DMS79 (cell line): Measurements from ENCODE around the gene ARL10.

Source experiments
- DNase-seq: peaks from one replicate; lab custom pipeline; 2025; lab: John Stamatoyannopoulos, UW

The ARL10 gene

DNA sequence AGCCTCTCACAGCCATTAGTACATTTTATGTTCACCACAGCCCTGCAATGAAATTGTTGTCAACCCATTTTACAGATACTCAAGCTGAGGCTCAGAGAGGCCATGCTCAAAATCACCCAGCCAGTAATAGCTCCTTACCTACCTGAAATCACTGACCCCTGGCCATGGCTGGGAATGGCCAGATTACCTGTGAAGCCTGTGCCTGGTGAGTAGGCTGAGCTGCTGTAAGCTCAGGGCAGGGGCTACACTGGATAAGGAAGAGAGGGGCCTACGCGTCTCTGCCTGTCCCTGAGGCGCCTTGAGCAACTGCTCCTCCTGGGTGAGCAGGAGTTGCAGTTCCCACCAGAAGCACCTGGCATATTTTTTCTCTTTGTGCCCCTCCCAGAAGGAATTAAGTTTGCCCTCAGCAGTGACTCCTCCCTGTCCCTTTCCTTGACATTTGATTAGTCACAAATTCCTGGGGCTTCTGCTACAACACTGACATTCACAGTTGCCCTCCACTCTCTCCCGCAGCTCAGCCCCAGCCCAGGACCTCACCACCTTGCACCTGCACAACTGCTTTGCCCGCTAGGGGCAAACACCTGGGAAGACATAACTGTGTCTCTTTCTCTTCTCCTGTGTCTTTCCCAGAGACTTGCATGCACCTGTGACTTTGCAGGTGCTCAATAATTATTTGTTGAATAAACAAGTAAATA lies 45.3 kb downstream of the ARL10 start:
- no peak for DNase-seq

DNA sequence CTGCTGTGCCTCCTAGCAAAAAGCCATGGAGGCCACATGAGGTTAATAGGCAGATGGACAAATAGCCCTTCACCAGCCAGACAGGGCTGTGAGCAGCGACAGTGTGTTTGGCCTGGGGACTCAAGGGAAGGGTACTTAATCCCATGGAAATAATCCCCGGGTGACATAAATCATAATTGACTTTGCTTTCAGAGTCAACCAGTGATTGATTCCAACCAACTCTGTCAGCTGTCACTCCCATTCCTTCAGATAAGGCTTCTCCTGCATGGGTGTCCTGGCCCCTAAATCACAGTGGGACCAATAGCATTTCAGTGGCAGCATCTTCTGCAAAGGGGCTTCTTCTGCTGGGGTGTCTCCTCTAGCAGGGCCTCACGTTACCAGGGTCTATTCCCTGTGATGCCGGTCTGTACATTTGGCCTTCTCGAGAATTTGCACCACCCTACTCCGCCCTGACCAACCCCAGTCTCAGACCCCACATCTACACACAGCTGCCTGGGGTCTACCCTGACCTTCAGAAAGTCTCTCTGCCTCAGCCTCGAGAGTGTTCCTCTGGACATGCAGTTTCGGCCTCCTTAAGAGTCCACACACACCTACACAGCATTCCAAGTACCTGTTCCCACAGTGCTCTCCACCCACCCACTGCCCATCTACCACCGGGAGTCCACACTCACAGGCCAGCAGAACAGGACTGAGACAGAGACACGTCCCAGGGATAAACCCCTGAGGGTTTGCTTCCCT lies 47.4 kb downstream of the ARL10 start:
- DNase-seq: no peak

GRCh38 chr5:176413255-176413565 lies 47.9 kb downstream of the ARL10 start:
- no peak for DNase-seq

GRCh38 chr5:176413709-176414191 lies 48.5 kb downstream of the ARL10 start:
- no peak for DNase-seq

DNA sequence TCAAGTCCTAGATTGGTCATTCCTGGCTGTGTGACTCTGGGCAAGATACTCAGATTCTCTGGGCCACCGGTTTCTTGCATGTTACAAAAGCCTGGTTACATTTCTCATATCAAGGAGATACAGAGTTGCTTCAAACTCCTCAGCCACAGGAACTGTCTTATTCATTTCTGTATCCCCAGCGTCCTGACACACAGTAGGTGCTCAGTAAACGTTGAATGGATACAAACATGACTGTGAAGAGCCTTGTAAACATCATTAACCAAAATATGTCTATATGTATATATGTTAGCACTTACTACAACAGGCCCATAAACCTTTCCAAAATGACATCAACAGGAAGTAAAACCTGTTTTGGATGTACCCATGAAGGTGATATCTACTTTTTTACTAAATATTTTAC lies 49.4 kb downstream of the ARL10 start:
- no peak for DNase-seq

DNA sequence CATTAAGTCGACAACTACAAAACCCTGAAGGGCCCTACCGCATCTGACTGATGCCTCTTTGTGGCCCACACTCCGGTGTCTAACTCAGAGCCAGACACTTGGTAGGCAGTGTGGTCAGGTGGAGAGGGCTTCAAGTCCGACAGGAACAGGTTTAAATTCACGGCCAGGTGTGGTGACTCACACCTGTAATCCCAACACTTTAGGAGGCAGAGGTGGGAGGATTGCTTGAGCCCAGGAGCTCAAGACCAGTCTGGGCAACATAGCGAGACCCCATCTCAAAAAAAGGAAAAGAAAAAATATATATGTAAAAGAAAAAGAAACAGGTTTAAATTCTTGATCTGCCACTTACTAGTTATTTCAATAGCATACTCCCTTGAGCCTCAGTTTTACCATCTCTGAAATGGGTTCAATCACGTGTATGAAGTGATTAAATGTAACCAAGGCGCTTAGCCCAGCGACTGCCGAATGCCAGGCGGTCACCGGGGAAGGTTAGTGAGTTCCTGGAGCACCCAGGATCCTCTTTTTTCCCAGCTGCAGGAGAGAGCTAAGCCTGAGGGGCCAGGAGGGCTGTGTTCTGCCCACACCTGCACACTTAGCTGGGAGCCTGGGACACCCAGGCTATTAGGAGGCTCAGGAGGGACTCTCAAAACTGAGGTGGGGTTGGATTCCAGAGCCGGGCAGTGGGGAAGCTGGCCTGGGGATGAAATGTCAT lies 50.1 kb downstream of the ARL10 start:
- DNase-seq: no peak

- DNase-seq: peak; percentile 26
These were observed 51.0 kb downstream of the ARL10 start, which contains the start of gene CLTB for GRCh38 chr5:176415952-176416924. TSS of gene CLTB (minus strand) at chr5:176416539. CDS start at chr5:176416363, 176 bp downstream.

- no peak for DNase-seq
These were observed 51.7 kb downstream of the ARL10 start for GRCh38 chr5:176416965-176417364.

DNA sequence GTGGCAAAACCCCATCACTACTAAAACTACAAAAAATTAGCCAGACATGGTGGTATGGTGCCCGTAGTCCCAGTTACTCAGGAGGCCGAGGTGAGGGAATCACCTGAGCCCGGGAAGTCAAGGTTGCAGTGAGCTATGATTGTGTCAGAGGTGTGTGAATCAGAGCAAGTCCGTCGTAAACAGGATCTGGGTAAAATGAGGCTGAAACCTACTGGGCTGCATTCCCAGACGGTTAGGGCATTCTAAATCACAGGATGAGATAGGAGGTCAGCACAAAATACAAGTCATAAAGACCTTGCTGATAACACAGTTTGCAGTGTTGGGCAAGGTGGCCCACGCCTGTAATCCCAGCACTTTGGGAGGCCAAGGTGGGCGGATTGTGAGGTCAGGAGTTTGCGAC lies 53.0 kb downstream of the ARL10 start:
- no peak for DNase-seq

- no peak for DNase-seq
These were observed 54.8 kb downstream of the ARL10 start for GRCh38 chr5:176420086-176420485.

GRCh38 chr5:176420972-176421544 lies 55.8 kb downstream of the ARL10 start:
- DNase-seq: no peak

DNA sequence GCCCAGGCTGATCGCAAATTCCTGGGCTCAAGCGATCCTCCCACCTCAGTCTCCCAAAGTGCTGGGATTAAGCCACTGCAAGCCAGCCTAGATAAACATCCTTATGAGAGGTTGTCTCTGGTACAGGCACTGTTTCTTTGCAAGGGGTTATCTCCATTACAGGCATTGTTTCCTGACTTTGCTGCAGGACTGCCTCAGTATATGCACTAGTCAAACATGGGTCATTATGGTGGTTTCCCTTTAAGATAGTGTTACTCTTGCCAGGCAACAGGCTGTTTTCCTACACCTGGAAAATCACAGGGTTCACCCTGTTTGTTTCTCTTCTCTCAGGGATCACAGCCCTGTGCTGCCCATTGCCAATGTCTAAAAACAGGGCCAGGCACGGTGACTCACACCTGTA lies 58.9 kb downstream of the ARL10 start:
- no peak for DNase-seq

DNA sequence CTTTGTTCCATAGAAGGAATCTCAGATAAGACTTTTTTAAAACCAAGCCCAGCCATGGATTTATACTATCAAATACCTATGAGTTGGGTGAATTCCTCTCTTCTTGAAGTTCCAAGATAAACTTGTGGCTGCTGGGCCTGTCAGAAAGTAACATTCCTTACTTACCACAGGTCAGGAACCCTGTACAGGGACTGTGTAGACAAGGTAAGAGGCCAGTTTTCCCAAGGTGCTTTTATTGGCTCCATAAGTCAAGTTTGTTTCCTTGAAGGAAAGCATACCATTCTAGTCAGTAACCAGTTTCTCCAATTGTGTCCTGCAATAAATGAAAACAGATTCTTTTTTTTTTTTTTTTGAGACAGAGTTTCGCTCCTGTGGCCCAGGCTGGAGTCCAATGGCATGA lies 59.9 kb downstream of the ARL10 start:
- DNase-seq: no peak

- no peak for DNase-seq
These were observed 60.5 kb downstream of the ARL10 start for GRCh38 chr5:176425791-176426190.

DNA sequence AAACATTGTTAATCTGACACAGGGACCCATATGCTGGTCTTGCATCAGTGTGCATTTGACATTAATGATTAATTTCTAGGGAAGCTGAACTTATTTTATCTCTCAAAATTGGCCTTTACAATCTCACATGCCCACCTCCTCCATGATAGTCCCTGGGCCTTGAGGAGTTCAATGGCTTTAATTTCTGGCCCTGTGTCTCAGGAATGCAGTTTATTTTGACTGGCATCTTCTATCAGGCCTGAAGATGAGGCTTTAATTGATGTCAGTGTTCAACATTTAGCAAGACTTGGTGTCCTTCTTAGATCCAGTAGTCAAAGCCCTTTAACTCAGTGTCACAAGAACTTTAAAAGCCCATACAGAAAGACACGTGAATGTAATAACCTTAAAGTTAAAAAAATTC lies 61.6 kb downstream of the ARL10 start:
- no peak for DNase-seq

DNA sequence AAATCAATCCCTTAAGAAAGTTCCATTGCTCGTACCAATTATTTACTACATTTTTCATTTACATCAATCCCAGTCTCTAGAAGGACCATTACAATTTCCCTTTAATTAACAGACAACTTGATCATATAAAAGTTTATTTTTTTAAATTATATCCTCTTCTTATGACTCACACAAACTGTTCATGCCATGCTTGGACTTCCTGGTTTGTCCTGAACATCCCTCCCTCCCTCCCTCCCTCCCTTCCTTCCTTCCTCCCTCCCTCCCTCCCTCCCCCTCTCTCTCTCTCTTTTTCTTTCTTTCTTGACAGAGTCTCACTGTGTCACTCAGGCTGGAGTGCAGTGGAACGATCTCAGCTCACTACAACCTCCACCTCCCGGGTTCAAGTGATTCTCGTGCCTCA lies 62.7 kb downstream of the ARL10 start:
- no peak for DNase-seq

DNA sequence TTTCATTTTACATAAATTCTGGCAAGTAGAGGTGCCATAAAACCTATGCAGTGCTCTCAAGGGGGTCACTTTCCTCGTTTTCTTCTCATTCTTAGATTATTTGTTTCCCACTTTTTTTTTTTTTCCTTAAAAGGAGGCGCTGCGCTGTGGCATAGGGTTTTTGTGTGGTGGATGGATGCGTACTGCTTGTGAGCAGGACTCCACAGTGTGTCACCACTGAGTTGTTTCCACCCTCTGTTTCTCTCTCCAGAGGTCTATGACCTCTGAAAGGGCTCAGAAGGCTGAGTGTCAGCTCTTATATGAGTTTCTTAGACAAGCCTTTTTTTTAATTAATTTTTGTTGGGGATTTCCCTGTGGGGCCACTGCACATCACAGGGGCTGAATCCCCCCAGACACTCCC lies 64.7 kb downstream of the ARL10 start:
- no peak for DNase-seq
